ENCODE measurements around the gene FASTKD1. TPM values are rescaled to one million over a fixed set of nuclear protein-coding genes. Genes with fewer than 3 reads are reported as not detected.

FASTKD1 gene, protein sequence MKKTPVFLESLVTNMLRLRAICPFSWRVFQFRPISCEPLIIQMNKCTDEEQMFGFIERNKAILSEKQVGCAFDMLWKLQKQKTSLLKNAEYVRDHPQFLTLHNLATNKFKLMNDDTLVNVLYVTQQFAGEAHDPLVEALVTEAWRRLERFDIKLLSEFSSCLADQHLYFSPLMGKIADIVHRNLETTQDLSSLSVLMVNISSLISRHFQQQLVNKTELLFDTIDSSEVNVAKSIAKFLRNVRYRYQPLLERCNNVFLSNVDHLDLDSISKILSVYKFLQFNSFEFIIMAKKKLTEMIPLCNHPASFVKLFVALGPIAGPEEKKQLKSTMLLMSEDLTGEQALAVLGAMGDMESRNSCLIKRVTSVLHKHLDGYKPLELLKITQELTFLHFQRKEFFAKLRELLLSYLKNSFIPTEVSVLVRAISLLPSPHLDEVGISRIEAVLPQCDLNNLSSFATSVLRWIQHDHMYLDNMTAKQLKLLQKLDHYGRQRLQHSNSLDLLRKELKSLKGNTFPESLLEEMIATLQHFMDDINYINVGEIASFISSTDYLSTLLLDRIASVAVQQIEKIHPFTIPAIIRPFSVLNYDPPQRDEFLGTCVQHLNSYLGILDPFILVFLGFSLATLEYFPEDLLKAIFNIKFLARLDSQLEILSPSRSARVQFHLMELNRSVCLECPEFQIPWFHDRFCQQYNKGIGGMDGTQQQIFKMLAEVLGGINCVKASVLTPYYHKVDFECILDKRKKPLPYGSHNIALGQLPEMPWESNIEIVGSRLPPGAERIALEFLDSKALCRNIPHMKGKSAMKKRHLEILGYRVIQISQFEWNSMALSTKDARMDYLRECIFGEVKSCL
- polyA plus RNA-seq (2012; ENCODE audit: insufficient read length, low read depth), result 9.8 TPM

DNA sequence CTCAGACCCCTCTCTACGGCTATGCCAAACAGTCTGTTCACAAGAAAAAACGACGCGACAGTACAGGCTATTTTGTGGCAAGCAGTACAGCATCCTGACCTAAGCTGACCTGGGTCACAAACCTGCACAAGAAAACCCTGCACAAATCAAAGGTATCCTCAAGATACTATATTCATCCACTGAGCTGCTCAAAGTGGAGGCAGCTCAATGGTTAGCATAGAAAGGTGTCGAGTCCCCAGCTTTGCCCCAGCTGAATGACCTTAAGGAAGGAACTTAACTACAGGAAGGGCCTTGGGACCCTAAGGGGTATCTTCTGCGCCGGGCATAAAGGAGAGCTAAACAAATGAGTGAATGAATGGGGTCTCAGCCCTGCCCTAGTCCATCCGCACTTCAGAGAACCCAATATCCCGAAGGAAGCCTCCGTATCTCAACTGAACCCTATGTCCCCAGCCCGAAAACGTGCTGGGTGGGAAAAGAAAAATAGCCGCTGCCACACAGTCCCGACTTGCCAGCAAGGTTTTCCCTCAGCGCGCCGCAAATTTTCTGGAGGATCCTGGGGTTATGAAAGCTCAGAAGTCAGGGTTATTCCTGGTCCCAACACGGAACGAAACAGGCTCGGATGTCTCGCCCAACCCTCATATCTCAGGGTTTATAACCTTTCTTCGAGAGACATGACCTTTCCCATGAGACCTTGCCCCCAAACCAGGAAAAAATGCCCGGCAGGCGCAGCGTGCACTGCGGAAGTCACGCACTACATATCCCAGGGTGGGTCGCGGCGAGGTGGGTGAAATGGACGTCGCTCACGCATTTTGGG lies at the start of gene FASTKD1:
FASTKD1 (minus strand) TSS at position 706 of the 814 bp plus-strand sequence. CDS start 1,836 bp downstream, outside the sequence.
- TF ChIP-seq FOXP2 (optimal IDR thresholded peaks at IDR 0.05; ENCODE audit: borderline replicate concordance, extremely low read depth, extremely low read length, insufficient read depth) (peak; percentile 64), POLR2AphosphoS5 (IDR thresholded peaks at IDR 0.05; ENCODE audit: low read depth, low read length) (peak; percentile 62; the same call in 1 of the 2 replicates)
- TF ChIP-seq, protein P1, sequence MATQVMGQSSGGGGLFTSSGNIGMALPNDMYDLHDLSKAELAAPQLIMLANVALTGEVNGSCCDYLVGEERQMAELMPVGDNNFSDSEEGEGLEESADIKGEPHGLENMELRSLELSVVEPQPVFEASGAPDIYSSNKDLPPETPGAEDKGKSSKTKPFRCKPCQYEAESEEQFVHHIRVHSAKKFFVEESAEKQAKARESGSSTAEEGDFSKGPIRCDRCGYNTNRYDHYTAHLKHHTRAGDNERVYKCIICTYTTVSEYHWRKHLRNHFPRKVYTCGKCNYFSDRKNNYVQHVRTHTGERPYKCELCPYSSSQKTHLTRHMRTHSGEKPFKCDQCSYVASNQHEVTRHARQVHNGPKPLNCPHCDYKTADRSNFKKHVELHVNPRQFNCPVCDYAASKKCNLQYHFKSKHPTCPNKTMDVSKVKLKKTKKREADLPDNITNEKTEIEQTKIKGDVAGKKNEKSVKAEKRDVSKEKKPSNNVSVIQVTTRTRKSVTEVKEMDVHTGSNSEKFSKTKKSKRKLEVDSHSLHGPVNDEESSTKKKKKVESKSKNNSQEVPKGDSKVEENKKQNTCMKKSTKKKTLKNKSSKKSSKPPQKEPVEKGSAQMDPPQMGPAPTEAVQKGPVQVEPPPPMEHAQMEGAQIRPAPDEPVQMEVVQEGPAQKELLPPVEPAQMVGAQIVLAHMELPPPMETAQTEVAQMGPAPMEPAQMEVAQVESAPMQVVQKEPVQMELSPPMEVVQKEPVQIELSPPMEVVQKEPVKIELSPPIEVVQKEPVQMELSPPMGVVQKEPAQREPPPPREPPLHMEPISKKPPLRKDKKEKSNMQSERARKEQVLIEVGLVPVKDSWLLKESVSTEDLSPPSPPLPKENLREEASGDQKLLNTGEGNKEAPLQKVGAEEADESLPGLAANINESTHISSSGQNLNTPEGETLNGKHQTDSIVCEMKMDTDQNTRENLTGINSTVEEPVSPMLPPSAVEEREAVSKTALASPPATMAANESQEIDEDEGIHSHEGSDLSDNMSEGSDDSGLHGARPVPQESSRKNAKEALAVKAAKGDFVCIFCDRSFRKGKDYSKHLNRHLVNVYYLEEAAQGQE (IDR thresholded peaks at IDR 0.05; ENCODE audit: insufficient read depth in 1 of 2, low read depth in 2 of 2, low read length in 2 of 2), result no peak

DNA sequence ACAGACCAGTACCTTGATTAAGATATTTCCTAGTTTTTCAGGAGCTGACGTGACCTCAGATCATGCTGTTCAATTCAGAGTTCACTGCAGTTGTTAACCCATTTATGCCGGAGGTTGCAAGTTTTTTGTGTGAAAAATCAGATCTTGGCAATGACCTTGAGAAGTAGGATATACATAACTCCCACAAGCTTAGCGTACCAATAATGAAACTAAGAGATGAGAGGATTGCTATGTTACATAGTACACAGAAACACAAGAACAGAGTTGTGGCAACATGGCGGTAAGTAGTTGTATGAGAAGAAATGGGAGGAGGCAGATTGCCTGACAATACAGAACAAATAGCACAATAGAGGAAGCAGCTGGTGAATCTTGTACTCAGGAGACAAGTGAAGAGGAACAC lies 49.6 kb upstream of the FASTKD1 start:
- TF ChIP-seq POLR2AphosphoS5 (IDR thresholded peaks at IDR 0.05; ENCODE audit: low read depth, low read length), result no peak
- no peak for TF ChIP-seq FOXP2 (optimal IDR thresholded peaks at IDR 0.05; ENCODE audit: borderline replicate concordance, extremely low read depth, extremely low read length, insufficient read depth)
- no peak for TF ChIP-seq SIN3A (IDR thresholded peaks at IDR 0.05; ENCODE audit: borderline replicate concordance, insufficient read depth, low read length)
- TF ChIP-seq, protein P1 (IDR thresholded peaks at IDR 0.05; ENCODE audit: insufficient read depth in 1 of 2, low read depth in 2 of 2, low read length in 2 of 2), result no peak
- TF ChIP-seq TAF1 (IDR thresholded peaks at IDR 0.05; ENCODE audit: borderline replicate concordance, insufficient read depth, low read length), result no peak

DNA sequence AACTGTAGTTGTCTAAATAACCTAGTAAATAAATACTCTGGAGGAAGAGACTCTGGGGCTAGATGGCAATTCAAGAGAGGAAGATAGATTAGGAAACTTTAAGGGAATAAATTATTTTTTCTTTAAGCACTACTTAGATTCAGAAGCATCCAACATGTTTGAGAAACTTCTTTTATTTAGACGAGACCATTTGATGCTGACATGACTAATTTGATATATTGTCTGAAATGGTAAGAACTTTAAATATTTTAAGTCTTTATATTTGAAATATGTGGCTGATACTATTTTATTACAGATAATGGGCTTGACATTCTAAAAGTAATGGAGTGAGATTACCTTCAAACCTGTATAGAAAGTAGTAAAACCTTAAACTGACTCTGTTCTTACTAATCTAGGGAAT lies 46.8 kb upstream of the FASTKD1 start:
- TF ChIP-seq TAF1 (IDR thresholded peaks at IDR 0.05; ENCODE audit: borderline replicate concordance, insufficient read depth, low read length) (no peak), POLR2AphosphoS5 (IDR thresholded peaks at IDR 0.05; ENCODE audit: low read depth, low read length) (no peak), SIN3A (IDR thresholded peaks at IDR 0.05; ENCODE audit: borderline replicate concordance, insufficient read depth, low read length) (no peak), FOXP2 (optimal IDR thresholded peaks at IDR 0.05; ENCODE audit: borderline replicate concordance, extremely low read depth, extremely low read length, insufficient read depth) (no peak)
- TF ChIP-seq, protein P1 (IDR thresholded peaks at IDR 0.05; ENCODE audit: insufficient read depth in 1 of 2, low read depth in 2 of 2, low read length in 2 of 2), result no peak

DNA sequence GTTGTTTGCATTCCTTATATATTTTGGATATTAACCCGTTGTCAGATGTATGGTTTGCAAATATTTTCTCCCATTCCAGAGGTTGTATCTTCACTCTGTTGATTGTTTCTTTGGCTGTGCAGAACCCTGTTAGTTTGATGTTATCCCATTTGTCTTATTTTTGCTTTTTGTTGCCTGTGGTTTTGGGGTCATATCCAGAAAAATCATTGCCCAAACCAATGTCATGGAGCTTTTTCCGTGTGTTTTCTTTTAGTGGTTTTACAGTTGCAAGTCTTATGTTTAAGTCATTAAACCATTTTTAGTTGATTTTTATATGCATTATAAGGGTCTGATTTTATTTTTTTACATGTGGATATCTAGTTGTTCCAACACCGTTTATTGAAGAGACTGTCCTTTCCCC lies 46.3 kb upstream of the FASTKD1 start:
- TF ChIP-seq, protein P1 (IDR thresholded peaks at IDR 0.05; ENCODE audit: insufficient read depth in 1 of 2, low read depth in 2 of 2, low read length in 2 of 2), result no peak
- TF ChIP-seq TAF1 (IDR thresholded peaks at IDR 0.05; ENCODE audit: borderline replicate concordance, insufficient read depth, low read length), result no peak

Data from PFSK-1 (cell line).